ENCODE measurements around the gene LCOR. TPM values are rescaled to one million over a fixed set of nuclear protein-coding genes. Genes with fewer than 3 reads are reported as not detected.

Gene LCOR
- total RNA-seq, 4 donors from 2014 or later = 13.0 to 36.8 (median 17.1) TPM

DNA sequence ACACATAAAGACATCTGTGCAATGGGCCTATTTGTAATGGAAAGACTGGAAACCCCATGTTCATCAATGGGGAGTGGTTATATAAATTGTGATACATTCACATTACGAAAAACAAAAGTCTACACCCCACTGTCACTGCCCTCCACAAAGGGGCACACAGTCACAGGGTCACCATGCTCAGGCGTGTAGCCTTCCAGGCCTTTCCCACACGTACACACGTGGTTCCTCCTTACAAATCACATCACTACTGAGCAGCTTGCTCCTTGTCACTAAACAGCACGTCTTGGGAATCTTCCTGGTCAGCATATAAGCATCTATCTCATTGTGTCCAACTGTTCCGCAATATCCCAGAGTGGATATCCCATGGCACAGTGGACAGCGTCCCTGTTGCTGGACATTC, 190.5 kb downstream of the LCOR start:
- TF ChIP-seq EP300 (IDR thresholded peaks at IDR 0.05) (no peak), POLR2AphosphoS5 (IDR thresholded peaks at IDR 0.05) (no peak), POLR2A (IDR thresholded peaks at IDR 0.05) (no peak)
- TF ChIP-seq, protein P1, sequence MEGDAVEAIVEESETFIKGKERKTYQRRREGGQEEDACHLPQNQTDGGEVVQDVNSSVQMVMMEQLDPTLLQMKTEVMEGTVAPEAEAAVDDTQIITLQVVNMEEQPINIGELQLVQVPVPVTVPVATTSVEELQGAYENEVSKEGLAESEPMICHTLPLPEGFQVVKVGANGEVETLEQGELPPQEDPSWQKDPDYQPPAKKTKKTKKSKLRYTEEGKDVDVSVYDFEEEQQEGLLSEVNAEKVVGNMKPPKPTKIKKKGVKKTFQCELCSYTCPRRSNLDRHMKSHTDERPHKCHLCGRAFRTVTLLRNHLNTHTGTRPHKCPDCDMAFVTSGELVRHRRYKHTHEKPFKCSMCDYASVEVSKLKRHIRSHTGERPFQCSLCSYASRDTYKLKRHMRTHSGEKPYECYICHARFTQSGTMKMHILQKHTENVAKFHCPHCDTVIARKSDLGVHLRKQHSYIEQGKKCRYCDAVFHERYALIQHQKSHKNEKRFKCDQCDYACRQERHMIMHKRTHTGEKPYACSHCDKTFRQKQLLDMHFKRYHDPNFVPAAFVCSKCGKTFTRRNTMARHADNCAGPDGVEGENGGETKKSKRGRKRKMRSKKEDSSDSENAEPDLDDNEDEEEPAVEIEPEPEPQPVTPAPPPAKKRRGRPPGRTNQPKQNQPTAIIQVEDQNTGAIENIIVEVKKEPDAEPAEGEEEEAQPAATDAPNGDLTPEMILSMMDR (IDR thresholded peaks at IDR 0.05) = no peak
- Histone ChIP-seq H3K36me3 (no peaks in the 10 kb centered on the region), H3K9me3 (no peaks in the 10 kb centered on the region), H3K4me1 (peaks cover 6% of the 10 kb centered on the region), H3K4me3 (no peak overlapping the region), H3K27ac (no peak overlapping the region), H3K27me3 (no peaks in the 10 kb centered on the region)
- no peak for DNase-seq (ENCODE audit: low spot score in 2 of 2)
- 92% methylated on average over 7 of the region's 7 CpGs for WGBS

DNA sequence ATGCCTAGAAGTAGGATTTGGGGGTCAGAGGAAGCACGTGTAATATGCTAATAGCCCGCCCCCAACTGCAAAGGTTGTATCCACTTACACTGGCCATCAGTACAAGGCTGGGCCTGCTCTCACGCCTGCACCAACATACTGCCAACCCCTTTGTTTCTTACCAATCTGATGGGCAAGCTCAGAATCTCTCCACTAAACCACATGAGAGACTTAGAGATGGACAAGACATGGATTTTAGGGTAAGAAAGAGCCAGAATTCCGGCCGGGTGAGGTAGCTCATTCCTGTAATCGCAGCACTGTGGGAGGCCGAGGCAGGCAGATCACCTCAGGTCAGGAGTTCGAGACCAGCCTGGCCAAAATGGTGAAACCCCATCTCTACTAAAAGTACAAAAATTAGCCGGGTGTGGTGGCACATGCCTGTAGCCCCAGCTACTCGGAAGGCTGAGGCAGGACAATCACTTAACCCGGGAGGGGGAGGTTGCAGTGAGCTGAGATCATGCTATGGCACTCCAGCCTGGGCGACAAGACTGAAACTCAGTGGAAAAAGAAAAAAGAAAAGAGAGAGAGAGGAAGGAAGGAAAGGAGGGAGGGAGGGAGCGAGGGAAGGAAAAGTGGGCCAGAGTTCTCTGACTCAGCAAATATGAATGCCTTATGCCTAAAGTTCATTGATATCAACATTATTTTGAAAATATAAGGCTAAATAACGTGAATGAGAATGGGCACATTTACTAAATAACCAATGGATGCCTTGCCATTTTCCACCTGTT, 191.5 kb downstream of the LCOR start:
- WGBS = 82% methylated on average over 14 of the region's 14 CpGs
- Histone ChIP-seq H3K27ac (no peak overlapping the region), H3K4me1 (peaks cover 6% of the 10 kb centered on the region), H3K9me3 (no peaks in the 10 kb centered on the region), H3K4me3 (no peak overlapping the region), H3K36me3 (no peaks in the 10 kb centered on the region), H3K27me3 (no peaks in the 10 kb centered on the region)
- no peak for DNase-seq (ENCODE audit: low spot score in 2 of 2)
- TF ChIP-seq POLR2AphosphoS5 (IDR thresholded peaks at IDR 0.05) (no peak), POLR2A (IDR thresholded peaks at IDR 0.05) (no peak), EP300 (IDR thresholded peaks at IDR 0.05) (no peak)
- TF ChIP-seq, protein P1 (IDR thresholded peaks at IDR 0.05) = no peak

- no peaks in the 10 kb centered on the region for H3K9me3 ChIP-seq
- no peak overlapping the region for H3K27ac ChIP-seq
- no peaks in the 10 kb centered on the region for H3K27me3 ChIP-seq
- H3K4me1 ChIP-seq = peaks cover 6% of the 10 kb centered on the region
- WGBS = 59% methylated on average over 13 of the region's 13 CpGs
- TF ChIP-seq EP300 (IDR thresholded peaks at IDR 0.05) = no peak
- TF ChIP-seq, protein P1 (IDR thresholded peaks at IDR 0.05) = no peak
- no peak overlapping the region for H3K4me3 ChIP-seq
- no peak for DNase-seq (ENCODE audit: low spot score in 2 of 2)
- no peaks in the 10 kb centered on the region for H3K36me3 ChIP-seq
Measured at GRCh38 chr10:97024168-97025073, 192.3 kb downstream of the LCOR start.

DNA sequence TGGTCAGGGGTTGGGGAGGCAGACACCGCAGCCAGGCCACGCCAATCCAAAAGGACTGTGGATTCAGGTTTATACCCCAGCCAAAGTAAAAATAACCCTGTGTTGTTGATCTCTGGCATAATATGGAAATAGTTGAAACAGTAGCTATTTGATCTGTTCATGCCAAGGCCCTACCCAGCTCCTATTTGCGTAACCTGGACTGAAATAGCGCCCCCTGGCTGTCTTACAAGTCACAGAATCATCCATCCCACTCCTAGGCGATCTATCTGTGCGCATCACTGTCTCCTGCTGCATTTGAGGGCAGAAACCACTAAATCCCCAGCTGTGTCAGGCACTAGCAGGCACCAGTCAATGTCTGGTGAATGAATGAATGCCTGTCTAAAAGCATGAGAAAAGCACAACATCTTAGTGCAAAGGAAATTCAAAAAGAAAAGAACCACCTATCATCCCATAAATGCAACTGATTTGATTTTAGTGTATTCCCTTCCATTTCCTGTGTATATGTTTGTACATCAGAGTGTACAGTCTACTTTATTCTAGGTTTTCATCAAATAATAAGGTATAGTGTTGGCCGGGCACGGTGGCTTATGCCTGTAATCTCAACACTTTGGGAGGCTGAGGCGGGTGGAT, 193.6 kb downstream of the LCOR start:
- Histone ChIP-seq H3K27me3 (peaks cover 2% of the 10 kb centered on the region), H3K36me3 (no peaks in the 10 kb centered on the region), H3K27ac (no peak overlapping the region), H3K9me3 (no peaks in the 10 kb centered on the region), H3K4me1 (peaks cover 6% of the 10 kb centered on the region), H3K4me3 (no peak overlapping the region)
- DNase-seq (ENCODE audit: low spot score in 2 of 2) = no peak
- TF ChIP-seq, protein P1 (IDR thresholded peaks at IDR 0.05) = peak; percentile 27 to 52
- TF ChIP-seq POLR2A (IDR thresholded peaks at IDR 0.05) = no peak
- whole genome bisulfite sequencing = 74% methylated on average over 9 of the region's 9 CpGs

Data from suprapubic skin (tissue), 4 donors.